GM12878 (cell line): Measurements from ENCODE around the gene CSE1L.

Experiments
- BHLHE40 ChIP-seq, 2 experiments: fragments of 450-650 bp in 1 of 2; IDR thresholded peaks; 2 replicates each; pipeline ENCODE4 v1.6.1; 2011 to 2017; ENCODE audit warnings: low read depth in 2 of 2, borderline replicate concordance in 1 of 2, improper control_type of control experiment in 1 of 2, low read length in 1 of 2, mild to moderate bottlenecking in 1 of 2
- CREB1 ChIP-seq: IDR thresholded peaks from 2 replicates; pipeline ENCODE4 v1.6.1; 2012; ENCODE audit warnings: low read depth, mild to moderate bottlenecking, inconsistent platforms
- CREM ChIP-seq: IDR thresholded peaks from 2 replicates; pipeline ENCODE4 v1.6.1; 2014; ENCODE audit warnings: antibody characterized with exemption, low read depth
- NFYB ChIP-seq: IDR thresholded peaks from 2 replicates; pipeline ENCODE4 v1.6.1; 2011; ENCODE audit warnings: low read depth, mild to moderate bottlenecking, low read length, improper control_type of control experiment, moderate library complexity; ENCODE audit not compliant: insufficient read depth
- POLR2AphosphoS5 ChIP-seq: IDR thresholded peaks from 2 replicates; pipeline ENCODE4 v1.6.1; 2011; ENCODE audit warnings: mild to moderate bottlenecking, low read length, inconsistent platforms
- SMC3 ChIP-seq: IDR thresholded peaks from 2 replicates; pipeline ENCODE4 v1.6.1; 2011; ENCODE audit warnings: low read length, improper control_type of control experiment, borderline replicate concordance
- TF ChIP-seq, protein P1 (sequence below), 3 experiments: IDR thresholded peaks in 2 of 3; conservative IDR thresholded peaks in 1 of 3; 2 replicates each; pipeline ENCODE4 v1.5.1; 2011; ENCODE audit warnings: low read depth in 3 of 3, low read length in 3 of 3, mild to moderate bottlenecking in 3 of 3, control low read depth in 2 of 3, moderate library complexity in 2 of 3, inconsistent platforms in 1 of 3, mixed read lengths in 1 of 3; ENCODE audit not compliant: control insufficient read depth in 2 of 3, insufficient read depth in 1 of 3; ENCODE audit errors: extremely low read depth in 1 of 3

DNA sequence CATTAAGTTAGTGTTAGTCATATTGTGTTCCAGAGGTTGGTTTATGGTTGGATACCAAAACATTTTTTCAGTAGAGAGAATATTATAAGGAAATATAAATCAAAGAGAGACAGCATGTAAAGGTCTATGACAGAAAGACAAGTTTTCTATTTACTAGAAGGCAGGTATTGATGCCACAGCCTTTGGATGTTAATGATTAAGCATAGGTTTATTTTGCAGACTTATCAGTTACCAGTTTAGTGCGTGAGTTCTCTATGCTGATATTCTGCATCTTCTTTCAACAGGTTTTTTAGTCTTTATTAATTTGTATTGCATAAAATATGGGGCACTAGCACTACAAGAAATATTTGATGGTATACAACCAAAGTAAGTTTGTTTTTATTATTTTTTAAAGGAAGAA, 45.6 kb downstream of the CSE1L start:
- no peak for TF ChIP-seq CREM
- no peak for TF ChIP-seq POLR2AphosphoS5
- TF ChIP-seq, protein P1, sequence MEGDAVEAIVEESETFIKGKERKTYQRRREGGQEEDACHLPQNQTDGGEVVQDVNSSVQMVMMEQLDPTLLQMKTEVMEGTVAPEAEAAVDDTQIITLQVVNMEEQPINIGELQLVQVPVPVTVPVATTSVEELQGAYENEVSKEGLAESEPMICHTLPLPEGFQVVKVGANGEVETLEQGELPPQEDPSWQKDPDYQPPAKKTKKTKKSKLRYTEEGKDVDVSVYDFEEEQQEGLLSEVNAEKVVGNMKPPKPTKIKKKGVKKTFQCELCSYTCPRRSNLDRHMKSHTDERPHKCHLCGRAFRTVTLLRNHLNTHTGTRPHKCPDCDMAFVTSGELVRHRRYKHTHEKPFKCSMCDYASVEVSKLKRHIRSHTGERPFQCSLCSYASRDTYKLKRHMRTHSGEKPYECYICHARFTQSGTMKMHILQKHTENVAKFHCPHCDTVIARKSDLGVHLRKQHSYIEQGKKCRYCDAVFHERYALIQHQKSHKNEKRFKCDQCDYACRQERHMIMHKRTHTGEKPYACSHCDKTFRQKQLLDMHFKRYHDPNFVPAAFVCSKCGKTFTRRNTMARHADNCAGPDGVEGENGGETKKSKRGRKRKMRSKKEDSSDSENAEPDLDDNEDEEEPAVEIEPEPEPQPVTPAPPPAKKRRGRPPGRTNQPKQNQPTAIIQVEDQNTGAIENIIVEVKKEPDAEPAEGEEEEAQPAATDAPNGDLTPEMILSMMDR (IDR thresholded peaks at IDR 0.05 in 2 of 3, conservative IDR thresholded peaks at IDR 0.05 in 1 of 3; ENCODE audit: control insufficient read depth in 2 of 3, extremely low read depth in 1 of 3, insufficient read depth in 1 of 3, low read depth in 3 of 3, low read length in 3 of 3) = no peak
- no peak for TF ChIP-seq NFYB
- TF ChIP-seq CREB1 = no peak
- TF ChIP-seq BHLHE40 (IDR thresholded peaks at IDR 0.05; ENCODE audit: borderline replicate concordance in 1 of 2, low read depth in 2 of 2, low read length in 1 of 2) = no peak
- no peak for TF ChIP-seq SMC3
